CD14-positive monocyte (primary cell): ENCODE results near the gene GADD45GIP1. TPM values are rescaled to one million over a fixed set of nuclear protein-coding genes. Genes with fewer than 3 reads are reported as not detected.

Experiments
- DNase-seq, 3 donors: peaks; one replicate each; pipeline ENCODE4 v3.0.0-alpha.2; 2011 to 2022
- H2AFZ ChIP-seq: 2 replicates; pipeline ENCODE4 v1.6.0; 2012; ENCODE audit warnings: mild to moderate bottlenecking, low read depth, low read length, inconsistent platforms; ENCODE audit not compliant: insufficient read depth, poor library complexity, severe bottlenecking
- H3K27ac ChIP-seq, 2 donors: 1 replicate in 1 of 2; 2 replicates in 1 of 2; pipeline ENCODE4 v1.5.1; 2012 to 2013; ENCODE audit warnings: low read length in 2 of 2, control low read depth in 1 of 2, inconsistent platforms in 1 of 2, low read depth in 1 of 2, mild to moderate bottlenecking in 1 of 2
- H3K27me3 ChIP-seq, 2 donors: one replicate each; pipeline versions ENCODE4 v1.6.0 to v1.6.1; 2011 to 2013; ENCODE audit warnings: low read length in 2 of 2; ENCODE audit not compliant: control insufficient read depth in 2 of 2, insufficient read depth in 2 of 2
- H3K36me3 ChIP-seq, 2 donors: replicated peaks in 1 of 2; 1 replicate in 1 of 2; 2 replicates in 1 of 2; pipeline versions ENCODE4 v1.5.1 to v1.6.1; 2012 to 2013; ENCODE audit warnings: low read length in 2 of 2, control low read depth in 1 of 2, inconsistent platforms in 1 of 2, mild to moderate bottlenecking in 1 of 2; ENCODE audit not compliant: insufficient read depth in 2 of 2, control insufficient read depth in 1 of 2
- H3K4me1 ChIP-seq, 2 donors: 1 replicate in 1 of 2; 2 replicates in 1 of 2; pipeline versions ENCODE4 v1.5.1 to v1.6.1; 2012 to 2013; ENCODE audit warnings: low read length in 2 of 2, control low read depth in 1 of 2, inconsistent platforms in 1 of 2, mild to moderate bottlenecking in 1 of 2, moderate library complexity in 1 of 2; ENCODE audit not compliant: insufficient read depth in 2 of 2, control insufficient read depth in 1 of 2
- H3K4me2 ChIP-seq: replicated peaks from 2 replicates; pipeline ENCODE3; 2012; ENCODE audit warnings: low read length, moderate library complexity, mild to moderate bottlenecking; ENCODE audit not compliant: poor library complexity, severe bottlenecking; ENCODE audit errors: extremely low read depth
- H3K4me3 ChIP-seq, 3 experiments: fragments of 200-600 bp in 1 of 3; sonication (generic) in 1 of 3; replicated peaks in 1 of 3; 1 replicate in 2 of 3; 2 replicates in 1 of 3; pipeline ENCODE4 v1.5.1; 2011 to 2013; ENCODE audit warnings: low read length in 3 of 3, mild to moderate bottlenecking in 3 of 3, control low read depth in 2 of 3, low read depth in 2 of 3, inconsistent platforms in 1 of 3, moderate library complexity in 1 of 3
- H3K79me2 ChIP-seq: 2 replicates; pipeline ENCODE4 v1.6.0; 2012; ENCODE audit warnings: mild to moderate bottlenecking, control low read depth, inconsistent platforms, low read length, moderate library complexity; ENCODE audit not compliant: insufficient read depth
- H3K9ac ChIP-seq: 2 replicates; pipeline ENCODE4 v1.6.0; 2017; ENCODE audit warnings: low read length, mild to moderate bottlenecking; ENCODE audit not compliant: insufficient read depth, poor library complexity, severe bottlenecking
- H3K9me3 ChIP-seq, 2 donors: replicated peaks in 1 of 2; 1 replicate in 1 of 2; 2 replicates in 1 of 2; pipeline versions ENCODE4 v1.5.1 to v1.6.1; 2012 to 2013; ENCODE audit warnings: low read length in 2 of 2, control low read depth in 1 of 2; ENCODE audit not compliant: control insufficient read depth in 1 of 2, insufficient read depth in 1 of 2
- H4K20me1 ChIP-seq: 2 replicates; pipeline ENCODE4 v1.6.0; 2012; ENCODE audit warnings: mild to moderate bottlenecking, low read length, control low read depth, moderate library complexity; ENCODE audit not compliant: insufficient read depth
- H3K27ac Mint-ChIP-seq, 7 donors: one replicate each; pipeline ENCODE4 v1.8.0; 2020; ENCODE audit warnings: mild to moderate bottlenecking in 7 of 7, mixed read lengths in 7 of 7, moderate library complexity in 6 of 7, inconsistent platforms in 2 of 7
- H3K27me3 Mint-ChIP-seq, 3 donors: one replicate each; pipeline ENCODE4 v1.8.0; 2021 to 2022; ENCODE audit warnings: low read depth in 3 of 3, mild to moderate bottlenecking in 3 of 3, mixed read lengths in 3 of 3, moderate library complexity in 3 of 3, inconsistent platforms in 1 of 3
- H3K36me3 Mint-ChIP-seq, 2 donors: one replicate each; pipeline ENCODE4 v1.8.0; 2020; ENCODE audit warnings: mixed read lengths in 2 of 2, inconsistent platforms in 1 of 2, mild to moderate bottlenecking in 1 of 2
- H3K4me1 Mint-ChIP-seq: one replicate; pipeline ENCODE4 v1.8.0; 2020; ENCODE audit warnings: mild to moderate bottlenecking, mixed read lengths
- H3K4me3 Mint-ChIP-seq, 2 donors: one replicate each; pipeline ENCODE4 v1.8.0; 2020; ENCODE audit warnings: mild to moderate bottlenecking in 2 of 2, mixed read lengths in 2 of 2, moderate library complexity in 1 of 2
- H3K9me3 Mint-ChIP-seq, 7 donors: one replicate each; pipeline ENCODE4 v1.8.0; 2020 to 2022; ENCODE audit warnings: mixed read lengths in 7 of 7, mild to moderate bottlenecking in 6 of 7, moderate library complexity in 6 of 7, inconsistent platforms in 2 of 7
- CTCF ChIP-seq: fragments of 200-600 bp; IDR thresholded peaks from one replicate; pipeline ENCODE4 v1.8.0; 2022; ENCODE audit warnings: antibody characterized with exemption, mild to moderate bottlenecking
- WGBS: methylation state at CpG from one replicate; pipeline ENCODE4 v1.1.5; 2013; ENCODE audit warnings: missing lambda C conversion rate; ENCODE audit not compliant: insufficient coverage; 5-methylcytosine and 5-hydroxymethylcytosine counted together
- intact Hi-C, 2 donors: fragments of 100-400 bp; cut with micrococcal nuclease; formaldehyde crosslinking; loops; one replicate each; pipeline versions ENCODE4 v1.15.0 to v1.15.1; 2023
- polyA plus RNA-seq, 3 donors: library from polyadenylated mRNA; depleted of rRNA in 1 of 3; unstranded in 2 of 3; stranded (reverse) in 1 of 3; fragments of 300-500 nt in 2 of 3; fragments of >200 nt in 1 of 3; fragmentation: Illumina TruSeq in 2 of 3; gene quantifications; 1 replicate in 2 of 3; 2 replicates in 1 of 3; pipeline ENCODE4 v1.2.3, GENCODE V29; 2012 to 2021

GADD45GIP1 gene
- polyA plus RNA-seq, 3 donors = 8.3 to 42.4 (median 31.6) TPM

DNA sequence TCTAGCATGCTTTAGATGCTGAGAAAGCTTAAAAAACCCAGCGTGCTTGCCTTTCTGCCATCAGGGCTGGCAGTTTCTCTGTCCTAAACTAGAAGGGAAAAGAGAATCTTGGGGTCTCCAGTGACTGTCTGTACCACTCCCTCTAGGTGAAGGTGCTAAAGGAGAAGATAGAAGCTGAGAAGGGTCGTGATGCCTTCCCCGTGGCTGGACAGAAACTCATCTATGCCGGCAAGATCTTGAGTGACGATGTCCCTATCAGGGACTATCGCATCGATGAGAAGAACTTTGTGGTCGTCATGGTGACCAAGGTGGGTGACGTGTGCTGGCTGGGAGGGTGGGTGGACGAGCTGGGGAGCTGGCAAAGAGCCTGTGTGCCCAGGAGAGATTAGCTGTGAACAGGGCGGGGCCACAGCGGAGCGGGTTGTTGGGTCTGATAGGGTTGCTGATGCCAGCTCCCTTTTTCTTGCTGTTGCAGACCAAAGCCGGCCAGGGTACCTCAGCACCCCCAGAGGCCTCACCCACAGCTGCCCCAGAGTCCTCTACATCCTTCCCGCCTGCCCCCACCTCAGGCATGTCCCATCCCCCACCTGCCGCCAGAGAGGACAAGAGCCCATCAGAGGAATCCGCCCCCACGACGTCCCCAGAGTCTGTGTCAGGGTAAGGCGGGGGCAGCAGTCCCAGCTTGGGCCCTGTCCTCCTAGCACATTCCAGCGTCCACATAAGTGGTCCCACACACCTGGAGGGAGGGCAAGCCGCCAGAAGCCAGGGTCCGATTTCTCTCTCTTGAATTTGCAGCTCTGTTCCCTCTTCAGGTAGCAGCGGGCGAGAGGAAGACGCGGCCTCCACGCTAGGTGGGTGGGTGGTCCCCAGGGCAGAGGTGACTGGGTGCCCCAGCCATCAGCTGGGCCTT, 9.1 kb downstream of the GADD45GIP1 start:
- Histone ChIP-seq H4K20me1 (peaks cover 13% of the 10 kb centered on the region), H3K4me1 (peaks cover 33 to 56% of the 10 kb centered on the region in 2 donors), H3K9ac (no peak overlapping the region), H3K79me2 (peaks cover 50% of the 10 kb centered on the region), H3K4me2 (no peak overlapping the region), H3K27ac (peak overlapping the region in 1 of 2 donors; percentile 93), H2AFZ (no peak overlapping the region), H3K4me3 (no peak overlapping the region), H3K27me3 (no peaks in the 10 kb centered on the region), H3K9me3 (no peaks in the 10 kb centered on the region), H3K36me3 (peaks cover 53 to 72% of the 10 kb centered on the region in 2 donors)
- intact Hi-C loops = loop anchor here in 1 of 2 donors (5.0 kb wide), 1 partner anchor 204 kb away; the partner anchor contains the start of genes IER2 and STX10
- WGBS = 96% methylated on average over 24 of the region's 28 CpGs
- peaks cover 44% of the 10 kb centered on the region for H3K4me1 Mint-ChIP-seq
- no peak for DNase-seq
- peaks cover 56 to 72% of the 10 kb centered on the region in 2 donors for H3K36me3 Mint-ChIP-seq
- TF ChIP-seq CTCF = no peak
- H3K4me3 Mint-ChIP-seq = no peak overlapping the region
- H3K27ac Mint-ChIP-seq = peak overlapping the region; percentile 15 to 84 (median 70)
- H3K27me3 Mint-ChIP-seq = no peaks in the 10 kb centered on the region
- no peaks in the 10 kb centered on the region for H3K9me3 Mint-ChIP-seq

- peaks cover 43% of the 10 kb centered on the region for H3K4me1 Mint-ChIP-seq
- Histone ChIP-seq H2AFZ (no peak overlapping the region), H3K27ac (peak overlapping the region; percentile 78 to 93), H3K9me3 (no peaks in the 10 kb centered on the region), H3K4me2 (peak overlapping the region; percentile 81), H3K4me1 (peaks cover 26 to 51% of the 10 kb centered on the region in 2 donors), H3K9ac (peak overlapping the region; percentile 94), H3K4me3 (peak overlapping the region; percentile 50 to 95 (median 77)), H3K36me3 (peaks cover 48 to 73% of the 10 kb centered on the region in 2 donors), H3K79me2 (peaks cover 60% of the 10 kb centered on the region), H4K20me1 (peaks cover 23% of the 10 kb centered on the region), H3K27me3 (no peaks in the 10 kb centered on the region)
- H3K4me3 Mint-ChIP-seq = peak overlapping the region; percentile 86 to 91
- peaks cover 63 to 73% of the 10 kb centered on the region in 2 donors for H3K36me3 Mint-ChIP-seq
- TF ChIP-seq CTCF = no peak
- DNase-seq = no peak
- no peaks in the 10 kb centered on the region for H3K9me3 Mint-ChIP-seq
- no peaks in the 10 kb centered on the region for H3K27me3 Mint-ChIP-seq
- intact Hi-C loops = loop anchor here in 1 of 2 donors (5.0 kb wide), 1 partner anchor 205 kb away; the partner anchor contains the start of genes IER2 and STX10
- peak overlapping the region; percentile 89 to 95 (median 93) for H3K27ac Mint-ChIP-seq
- WGBS = 60% methylated on average over 1 of the region's 14 CpGs
These were observed 10.1 kb downstream of the GADD45GIP1 start for GRCh38 chr19:12946731-12947496.
